SH-SY5Y (cell line): ENCODE measurements around the gene PRDM7.

Experiments used
- GATA2 ChIP-seq: IDR thresholded peaks from 2 replicates; pipeline ENCODE4 v1.6.1; 2011; ENCODE audit warnings: mild to moderate bottlenecking, low read depth, low read length
- GATA3 ChIP-seq: IDR thresholded peaks from 2 replicates; pipeline ENCODE4 v1.6.1; 2011; ENCODE audit warnings: low read depth, mild to moderate bottlenecking, low read length, moderate library complexity

DNA sequence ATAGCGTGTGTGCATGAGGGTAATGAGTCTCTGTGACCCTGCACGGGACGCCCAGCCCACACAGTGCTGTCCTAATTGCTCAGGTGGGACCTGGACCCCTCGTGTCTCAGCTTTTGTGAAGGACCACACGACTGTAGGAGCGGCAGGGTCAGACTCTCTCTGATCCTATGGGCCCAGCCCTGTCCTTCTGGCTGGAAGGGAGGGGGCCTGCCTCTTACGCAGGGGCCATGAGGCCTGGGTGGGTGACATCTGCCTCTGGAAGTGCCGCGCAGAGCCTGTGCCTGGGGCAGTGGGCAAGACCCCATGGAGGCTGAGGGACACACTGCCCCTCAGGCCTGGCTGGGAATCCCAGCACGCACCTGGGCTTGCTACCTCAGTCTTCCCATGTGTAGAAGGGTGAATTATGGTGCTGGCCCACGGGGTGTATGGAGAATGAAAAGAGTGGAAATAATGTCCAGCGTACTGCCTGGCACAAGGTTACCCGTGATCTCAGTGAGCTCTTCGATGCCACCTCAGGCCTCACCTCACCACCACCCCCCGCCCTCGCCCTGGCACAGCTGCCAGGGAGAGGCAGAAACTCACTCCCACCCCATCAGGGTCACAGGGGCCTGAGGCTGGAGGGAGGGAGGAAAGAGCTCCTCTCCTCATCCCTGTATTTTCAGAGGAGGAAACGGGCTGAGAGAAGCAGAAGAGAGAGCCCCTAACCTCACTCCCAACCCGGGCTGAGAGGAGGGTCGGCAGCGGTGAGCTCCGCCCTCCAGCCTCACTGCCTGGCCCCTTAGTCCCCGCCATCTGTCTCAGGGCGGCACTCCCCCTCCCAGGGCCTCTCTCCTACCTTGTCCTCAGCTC lies 30.8 kb downstream of the PRDM7 start:
- TF ChIP-seq GATA2: no peak
- no peak for TF ChIP-seq GATA3
